Right atrium auricular region (tissue), 2 donors: Measurements from ENCODE around the gene NMS. TPM values are rescaled to one million over a fixed set of nuclear protein-coding genes. Genes with fewer than 3 reads are reported as not detected.

ENCODE experiments used
- DNase-seq: peaks from one replicate; pipeline ENCODE4 v3.0.0-alpha.2; 2019; ENCODE audit warnings: low spot score
- H3K27ac ChIP-seq, 2 donors: fragments of 200-600 bp; sonication (generic); 1 replicate in 1 of 2; 2 replicates in 1 of 2; pipeline ENCODE4 v1.5.1; 2016 to 2019
- H3K27me3 ChIP-seq, 2 donors: fragments of 200-600 bp; sonication (generic); one replicate each; pipeline versions ENCODE4 v1.5.1 to v1.6.0; 2017 to 2019
- H3K36me3 ChIP-seq: fragments of 200-600 bp; sonication (generic); one replicate; pipeline ENCODE4 v1.5.1; 2016
- H3K4me1 ChIP-seq, 2 donors: fragments of 200-600 bp; sonication (generic); one replicate each; pipeline versions ENCODE4 v1.5.1 to v1.6.0; 2017 to 2019
- H3K4me3 ChIP-seq, 2 donors: fragments of 200-600 bp; sonication (generic); 1 replicate in 1 of 2; 2 replicates in 1 of 2; pipeline ENCODE4 v1.5.1; 2017 to 2019; ENCODE audit warnings: mild to moderate bottlenecking in 1 of 2, moderate library complexity in 1 of 2
- H3K9me3 ChIP-seq, 2 donors: fragments of 200-600 bp; sonication (generic); one replicate each; pipeline ENCODE4 v1.5.1; 2019
- total RNA-seq, 2 donors: library from RNA; depleted of rRNA; stranded (reverse); fragments of >200 nt; gene quantifications; one replicate each; pipeline ENCODE4 v1.1.0, GENCODE V29; 2016
- TF ChIP-seq, protein P1 (sequence below), 2 donors: fragments of 200-600 bp; sonication (generic); IDR thresholded peaks; one replicate each; pipeline ENCODE4 v1.5.1; 2019; ENCODE audit warnings: antibody characterized with exemption in 2 of 2

The NMS gene
- total RNA-seq, 2 donors from 2014 or later: not detected

- DNase-seq: no peak
- Histone ChIP-seq H3K36me3 (no peaks in the 10 kb centered on the region), H3K27ac (no peak overlapping the region), H3K4me1 (no peaks in the 10 kb centered on the region), H3K9me3 (no peaks in the 10 kb centered on the region), H3K27me3 (no peaks in the 10 kb centered on the region), H3K4me3 (no peak overlapping the region)
- TF ChIP-seq, protein P1, sequence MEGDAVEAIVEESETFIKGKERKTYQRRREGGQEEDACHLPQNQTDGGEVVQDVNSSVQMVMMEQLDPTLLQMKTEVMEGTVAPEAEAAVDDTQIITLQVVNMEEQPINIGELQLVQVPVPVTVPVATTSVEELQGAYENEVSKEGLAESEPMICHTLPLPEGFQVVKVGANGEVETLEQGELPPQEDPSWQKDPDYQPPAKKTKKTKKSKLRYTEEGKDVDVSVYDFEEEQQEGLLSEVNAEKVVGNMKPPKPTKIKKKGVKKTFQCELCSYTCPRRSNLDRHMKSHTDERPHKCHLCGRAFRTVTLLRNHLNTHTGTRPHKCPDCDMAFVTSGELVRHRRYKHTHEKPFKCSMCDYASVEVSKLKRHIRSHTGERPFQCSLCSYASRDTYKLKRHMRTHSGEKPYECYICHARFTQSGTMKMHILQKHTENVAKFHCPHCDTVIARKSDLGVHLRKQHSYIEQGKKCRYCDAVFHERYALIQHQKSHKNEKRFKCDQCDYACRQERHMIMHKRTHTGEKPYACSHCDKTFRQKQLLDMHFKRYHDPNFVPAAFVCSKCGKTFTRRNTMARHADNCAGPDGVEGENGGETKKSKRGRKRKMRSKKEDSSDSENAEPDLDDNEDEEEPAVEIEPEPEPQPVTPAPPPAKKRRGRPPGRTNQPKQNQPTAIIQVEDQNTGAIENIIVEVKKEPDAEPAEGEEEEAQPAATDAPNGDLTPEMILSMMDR (IDR thresholded peaks at IDR 0.05): no peak
Observed at GRCh38 chr2:100484390-100484789, 14.1 kb downstream of the NMS start.

DNA sequence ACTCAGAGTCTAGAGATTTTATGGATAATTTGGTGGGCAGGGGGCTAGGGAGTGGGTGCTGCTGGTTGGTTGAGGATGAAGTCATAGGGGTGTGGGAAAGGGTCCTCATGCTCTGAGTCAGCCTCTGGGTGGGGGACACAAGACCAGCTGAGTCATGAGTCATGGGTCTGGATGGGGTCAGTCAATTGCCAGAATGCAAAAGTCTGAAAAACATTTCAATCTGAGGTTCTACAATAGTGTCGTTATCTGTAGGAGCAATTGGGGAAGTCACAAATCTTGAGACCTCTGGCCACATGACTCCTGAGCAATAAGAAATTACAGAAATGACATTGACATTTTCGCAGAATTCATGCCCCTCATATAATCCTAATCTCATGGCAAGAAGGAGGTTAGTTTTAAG lies 15.1 kb downstream of the NMS start:
- Histone ChIP-seq H3K36me3 (no peaks in the 10 kb centered on the region), H3K27ac (no peak overlapping the region), H3K27me3 (no peaks in the 10 kb centered on the region), H3K9me3 (no peaks in the 10 kb centered on the region), H3K4me1 (no peaks in the 10 kb centered on the region), H3K4me3 (no peak overlapping the region)
- TF ChIP-seq, protein P1 (IDR thresholded peaks at IDR 0.05): no peak
- DNase-seq: no peak

GRCh38 chr2:100494712-100495111 lies 24.4 kb downstream of the NMS start:
- no peak for DNase-seq
- Histone ChIP-seq H3K27ac (no peak overlapping the region), H3K27me3 (no peaks in the 10 kb centered on the region)

GRCh38 chr2:100502782-100503181 lies 32.5 kb downstream of the NMS start:
- TF ChIP-seq, protein P1 (IDR thresholded peaks at IDR 0.05): no peak
- DNase-seq: no peak
- no peaks in the 10 kb centered on the region for H3K27me3 ChIP-seq
- H3K4me1 ChIP-seq: no peaks in the 10 kb centered on the region
- H3K4me3 ChIP-seq: no peak overlapping the region
- H3K9me3 ChIP-seq: peaks cover 0 to 17% of the 10 kb centered on the region in 2 donors
- no peak overlapping the region for H3K27ac ChIP-seq
- no peaks in the 10 kb centered on the region for H3K36me3 ChIP-seq

More at GRCh38 chr2:100494712-100495111, 24.4 kb downstream of the NMS start:
- Histone ChIP-seq H3K4me3 (no peak overlapping the region), H3K9me3 (no peaks in the 10 kb centered on the region), H3K4me1 (no peaks in the 10 kb centered on the region), H3K36me3 (no peaks in the 10 kb centered on the region)
- TF ChIP-seq, protein P1 (IDR thresholded peaks at IDR 0.05): no peak

GRCh38 chr2:100504542-100504941 lies 34.3 kb downstream of the NMS start:
- H3K4me3 ChIP-seq: no peak overlapping the region
- no peaks in the 10 kb centered on the region for H3K4me1 ChIP-seq
- peaks cover 0 to 17% of the 10 kb centered on the region in 2 donors for H3K9me3 ChIP-seq
- TF ChIP-seq, protein P1 (IDR thresholded peaks at IDR 0.05): no peak
- no peak overlapping the region for H3K27ac ChIP-seq
- H3K36me3 ChIP-seq: no peaks in the 10 kb centered on the region
- no peak for DNase-seq
- no peaks in the 10 kb centered on the region for H3K27me3 ChIP-seq

- H3K36me3 ChIP-seq: no peaks in the 10 kb centered on the region
- TF ChIP-seq, protein P1 (IDR thresholded peaks at IDR 0.05): no peak
- no peak overlapping the region for H3K27ac ChIP-seq
- no peak for DNase-seq
- H3K27me3 ChIP-seq: no peaks in the 10 kb centered on the region
- no peaks in the 10 kb centered on the region for H3K4me1 ChIP-seq
- H3K4me3 ChIP-seq: no peak overlapping the region
- H3K9me3 ChIP-seq: no peaks in the 10 kb centered on the region
Observed at GRCh38 chr2:100509066-100509465, 38.8 kb downstream of the NMS start.
